Astrocyte of the cerebellum (primary cell): Measurements from ENCODE around the gene DCN.

Experiments used
- DNase-seq: peaks from one replicate; pipeline ENCODE4 v3.0.0-alpha.2; 2011; ENCODE audit warnings: low read depth
- H3K4me3 ChIP-seq: 2 replicates; pipeline ENCODE4 v1.5.1; 2011; ENCODE audit warnings: mild to moderate bottlenecking, low read depth, low read length, moderate library complexity
- CTCF ChIP-seq: IDR thresholded peaks from 2 replicates; pipeline ENCODE4 v1.5.1; 2012; ENCODE audit warnings: low read length, low read depth, moderate library complexity, mild to moderate bottlenecking; ENCODE audit errors: missing control alignments
- in situ Hi-C: cut with HindIII; loops from 2 replicates; pipeline ENCODE4 v1.10.0; 2017; ENCODE audit warnings: low sequenced_read_pairs

The DCN gene

GRCh38 chr12:91176915-91177314 lies 5.7 kb downstream of the DCN start:
- in situ Hi-C loops = no loop called here
- H3K4me3 ChIP-seq = no peak overlapping the region
- no peak for TF ChIP-seq CTCF
- no peak for DNase-seq

GRCh38 chr12:91176358-91176757 lies 6.3 kb downstream of the DCN start:
- TF ChIP-seq CTCF = no peak
- no peak for DNase-seq
- H3K4me3 ChIP-seq = no peak overlapping the region
- in situ Hi-C loops = no loop called here

GRCh38 chr12:91173124-91173523 lies 9.5 kb downstream of the DCN start:
- H3K4me3 ChIP-seq = no peak overlapping the region
- no peak for DNase-seq
- no peak for TF ChIP-seq CTCF
- in situ Hi-C loops = no loop called here

GRCh38 chr12:91172096-91172495 lies 10.5 kb downstream of the DCN start:
- in situ Hi-C loops = no loop called here
- no peak for DNase-seq
- no peak overlapping the region for H3K4me3 ChIP-seq
- no peak for TF ChIP-seq CTCF

GRCh38 chr12:91171476-91171875 lies 11.1 kb downstream of the DCN start:
- no peak overlapping the region for H3K4me3 ChIP-seq

GRCh38 chr12:91163116-91163515 lies 19.5 kb downstream of the DCN start:
- DNase-seq = no peak
- in situ Hi-C loops = no loop called here
- no peak for TF ChIP-seq CTCF
- H3K4me3 ChIP-seq = no peak overlapping the region

More at GRCh38 chr12:91171476-91171875, 11.1 kb downstream of the DCN start:
- no peak for TF ChIP-seq CTCF
- in situ Hi-C loops = no loop called here
- no peak for DNase-seq

GRCh38 chr12:91161009-91161408 lies 21.6 kb downstream of the DCN start:
- in situ Hi-C loops = no loop called here
- DNase-seq = no peak
- TF ChIP-seq CTCF = no peak
- H3K4me3 ChIP-seq = no peak overlapping the region
